Peyer's patch (tissue), 4 donors: ENCODE results near the gene ZNF428. TPM values are rescaled to one million over a fixed set of nuclear protein-coding genes. Genes with fewer than 3 reads are reported as not detected.

Experiments used
- DNase-seq, 3 donors: peaks; one replicate each; pipeline ENCODE4 v3.0.0-alpha.2; 2017 to 2019
- H3K27ac ChIP-seq, 4 donors: fragments of 200-600 bp; sonication (generic); one replicate each; pipeline ENCODE4 v1.5.1; 2016 to 2019
- H3K27me3 ChIP-seq, 2 donors: fragments of 200-600 bp; sonication (generic); one replicate each; pipeline ENCODE4 v1.5.1; 2019
- H3K36me3 ChIP-seq, 3 donors: fragments of 200-600 bp; sonication (generic); one replicate each; pipeline ENCODE4 v1.5.1; 2016 to 2019
- H3K4me1 ChIP-seq, 4 donors: fragments of 200-600 bp; sonication (generic); one replicate each; pipeline ENCODE4 v1.5.1; 2016 to 2019
- H3K4me3 ChIP-seq, 4 donors: fragments of 200-600 bp; sonication (generic); 1 replicate in 3 of 4; 2 replicates in 1 of 4; pipeline ENCODE4 v1.5.1; 2016 to 2019; ENCODE audit warnings: mild to moderate bottlenecking in 1 of 4
- H3K9me3 ChIP-seq, 4 donors: fragments of 200-600 bp; sonication (generic); one replicate each; pipeline ENCODE4 v1.5.1; 2016 to 2019; ENCODE audit warnings: mild to moderate bottlenecking in 1 of 4
- CTCF ChIP-seq, 6 experiments: fragments of 450-650 bp in 4 of 6; fragments of 200-600 bp in 2 of 6; sonication (generic) in 1 of 6; IDR thresholded peaks; one replicate each; pipeline ENCODE4 v1.5.1; 2017 to 2019; ENCODE audit warnings: antibody characterized with exemption in 6 of 6, mild to moderate bottlenecking in 3 of 6, moderate library complexity in 1 of 6
- POLR2A ChIP-seq, 2 donors: fragments of 450-650 bp; IDR thresholded peaks; one replicate each; pipeline ENCODE4 v1.5.1; 2017; ENCODE audit warnings: antibody characterized with exemption in 2 of 2, mild to moderate bottlenecking in 2 of 2, moderate library complexity in 2 of 2
- total RNA-seq, 4 donors: library from RNA; depleted of rRNA; stranded (reverse); fragments of >200 nt; gene quantifications; one replicate each; pipeline ENCODE4 v1.1.0, GENCODE V29; 2016

Gene ZNF428
- total RNA-seq, 4 donors from 2014 or later = 10.5 to 28.1 (median 11.6) TPM

DNA sequence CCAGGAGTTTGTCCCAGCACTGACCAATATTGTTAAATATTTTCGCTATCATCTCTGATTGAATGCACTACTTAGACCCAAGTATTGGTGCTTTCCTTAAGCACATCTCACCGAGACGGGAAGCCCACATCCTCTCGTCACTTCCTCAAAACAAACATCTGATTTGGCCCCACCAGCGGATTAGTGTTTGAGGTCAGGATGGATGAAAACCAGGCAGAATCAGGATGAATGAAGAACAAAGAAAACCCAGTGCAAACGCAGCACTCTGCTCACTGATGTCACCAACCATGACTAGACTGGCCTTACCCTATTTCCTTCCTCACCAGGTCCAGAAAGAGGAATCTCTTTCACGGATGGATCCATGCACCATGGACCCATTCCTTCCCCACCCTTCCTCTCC, 44.6 kb upstream of the ZNF428 start:
- Histone ChIP-seq H3K27ac (no peak overlapping the region), H3K9me3 (no peaks in the 10 kb centered on the region), H3K4me3 (no peak overlapping the region), H3K4me1 (peaks cover 0 to 8% (median 4%) of the 10 kb centered on the region in 4 donors), H3K27me3 (no peaks in the 10 kb centered on the region), H3K36me3 (peaks cover 0 to 3% (median 0%) of the 10 kb centered on the region in 3 donors)
- no peak for TF ChIP-seq POLR2A (IDR thresholded peaks at IDR 0.05)
- no peak for TF ChIP-seq CTCF (IDR thresholded peaks at IDR 0.05)
- DNase-seq = peak in 2 of 3 donors; percentile 37 to 62

- Histone ChIP-seq H3K36me3 (peaks cover 0 to 3% (median 0%) of the 10 kb centered on the region in 3 donors), H3K27me3 (no peaks in the 10 kb centered on the region), H3K9me3 (peaks cover 0 to 5% (median 0%) of the 10 kb centered on the region in 4 donors), H3K4me1 (peaks cover 0 to 3% (median 0%) of the 10 kb centered on the region in 4 donors), H3K4me3 (no peak overlapping the region), H3K27ac (no peak overlapping the region)
- TF ChIP-seq POLR2A (IDR thresholded peaks at IDR 0.05) (no peak), CTCF (IDR thresholded peaks at IDR 0.05) (peak in 1 of 6 experiments; percentile 15)
- DNase-seq = no peak
Observed at GRCh38 chr19:43662487-43662886, 43.1 kb upstream of the ZNF428 start.

DNA sequence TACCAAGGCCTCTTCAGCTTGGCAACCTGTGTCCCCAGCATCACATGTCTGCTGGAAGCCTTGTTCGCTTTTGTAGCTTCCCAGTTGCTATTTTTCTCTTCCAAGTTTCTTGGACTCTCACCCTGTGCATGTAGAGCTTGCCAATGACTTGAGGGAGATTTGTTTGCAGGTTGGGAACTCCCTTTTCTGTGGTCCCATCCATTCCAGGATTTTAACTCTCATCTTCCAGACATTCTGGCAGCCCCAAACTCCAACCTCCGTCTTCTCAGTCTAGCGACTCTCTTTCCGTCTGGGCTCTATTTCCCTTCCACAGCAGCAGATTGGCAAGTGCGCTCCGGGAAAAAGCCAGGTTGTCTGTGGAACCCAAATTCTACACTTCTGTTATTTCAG, 41.5 kb upstream of the ZNF428 start:
- H3K4me1 ChIP-seq = no peaks in the 10 kb centered on the region
- peaks cover 0 to 8% (median 0%) of the 10 kb centered on the region in 3 donors for H3K36me3 ChIP-seq
- DNase-seq = no peak
- H3K27me3 ChIP-seq = no peaks in the 10 kb centered on the region
- H3K27ac ChIP-seq = no peak overlapping the region
- TF ChIP-seq POLR2A (IDR thresholded peaks at IDR 0.05) = no peak
- TF ChIP-seq CTCF (IDR thresholded peaks at IDR 0.05) = no peak
- H3K4me3 ChIP-seq = no peak overlapping the region
- H3K9me3 ChIP-seq = peaks cover 0 to 5% (median 0%) of the 10 kb centered on the region in 4 donors

DNA sequence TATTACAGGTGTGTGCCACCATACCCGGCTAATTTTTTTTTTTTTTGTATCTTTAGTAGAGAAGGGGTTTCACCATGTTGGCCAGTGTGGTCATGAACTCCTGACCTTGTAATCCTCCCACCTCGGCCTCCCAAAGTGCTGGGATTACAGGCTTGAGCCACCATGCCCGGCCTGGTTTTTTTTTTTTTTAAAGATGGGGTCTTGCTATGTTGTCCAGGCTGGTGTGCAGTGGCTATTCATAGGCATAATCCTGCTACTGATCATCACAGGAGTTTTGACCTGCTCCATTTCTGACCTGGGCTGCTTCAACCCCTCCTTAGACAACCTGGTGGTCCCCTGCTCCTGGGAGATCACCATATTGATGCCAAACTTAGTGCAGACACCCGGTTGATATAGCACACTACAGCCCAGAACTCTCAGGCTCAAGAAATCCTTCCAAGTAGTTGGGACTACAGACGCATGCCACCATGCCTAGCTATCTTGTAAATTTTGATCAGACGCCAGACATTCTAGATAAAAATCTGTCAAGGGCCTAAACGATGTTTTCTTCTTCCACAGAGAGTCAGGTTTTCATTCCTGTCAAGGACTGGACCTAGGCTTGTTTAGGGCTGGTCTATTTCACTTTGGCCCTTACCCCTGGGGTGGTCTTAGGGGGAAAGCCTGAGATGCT, 41.0 kb upstream of the ZNF428 start:
- Histone ChIP-seq H3K27me3 (no peaks in the 10 kb centered on the region), H3K9me3 (peaks cover 0 to 5% (median 0%) of the 10 kb centered on the region in 4 donors), H3K36me3 (peaks cover 0 to 8% (median 0%) of the 10 kb centered on the region in 3 donors), H3K4me3 (no peak overlapping the region), H3K4me1 (no peaks in the 10 kb centered on the region), H3K27ac (no peak overlapping the region)
- no peak for DNase-seq
- TF ChIP-seq POLR2A (IDR thresholded peaks at IDR 0.05) (no peak), CTCF (IDR thresholded peaks at IDR 0.05) (no peak)

- peaks cover 0 to 22% (median 0%) of the 10 kb centered on the region in 3 donors for H3K36me3 ChIP-seq
- no peak for DNase-seq
Observed at GRCh38 chr19:43658494-43658893, 39.1 kb upstream of the ZNF428 start.

More at GRCh38 chr19:43658494-43658893, 39.1 kb upstream of the ZNF428 start:
- TF ChIP-seq CTCF (IDR thresholded peaks at IDR 0.05) = no peak
- TF ChIP-seq POLR2A (IDR thresholded peaks at IDR 0.05) = no peak
- H3K4me1 ChIP-seq = no peaks in the 10 kb centered on the region
- no peak overlapping the region for H3K4me3 ChIP-seq
- peaks cover 0 to 5% (median 0%) of the 10 kb centered on the region in 4 donors for H3K9me3 ChIP-seq
- H3K27ac ChIP-seq = no peak overlapping the region
- no peaks in the 10 kb centered on the region for H3K27me3 ChIP-seq
